H9 (cell line): ENCODE results near the gene GPR108. TPM values are rescaled to one million over a fixed set of nuclear protein-coding genes. Genes with fewer than 3 reads are reported as not detected.

ENCODE experiments used
- DNase-seq: peaks from one replicate; pipeline ENCODE4 v3.0.0-alpha.2; 2017
- H2AFZ ChIP-seq: one replicate; pipeline ENCODE4 v1.6.1; 2013; ENCODE audit warnings: mild to moderate bottlenecking, low read length, control low read depth, moderate library complexity
- H2AK5ac ChIP-seq: 2 replicates; pipeline ENCODE4 v1.6.1; 2013; ENCODE audit warnings: low read length, control low read depth, mixed read lengths; ENCODE audit not compliant: insufficient read length
- H2BK120ac ChIP-seq: one replicate; pipeline ENCODE4 v1.6.1; 2013; ENCODE audit warnings: low read depth, mild to moderate bottlenecking, low read length, control low read depth, inconsistent platforms; ENCODE audit not compliant: poor library complexity, severe bottlenecking
- H2BK12ac ChIP-seq: 2 replicates; pipeline ENCODE4 v1.6.1; 2013; ENCODE audit warnings: low read length, control low read depth, mixed read lengths, low read depth; ENCODE audit not compliant: insufficient read length
- H2BK15ac ChIP-seq: 2 replicates; pipeline ENCODE4 v1.6.1; 2013; ENCODE audit warnings: low read depth, low read length, control low read depth
- H2BK20ac ChIP-seq: one replicate; pipeline ENCODE4 v1.6.1; 2013; ENCODE audit warnings: low read depth, mild to moderate bottlenecking, low read length, control low read depth, inconsistent platforms; ENCODE audit not compliant: poor library complexity, severe bottlenecking
- H2BK5ac ChIP-seq: 2 replicates; pipeline ENCODE4 v1.6.1; 2013; ENCODE audit warnings: low read length, control low read depth, mixed read lengths; ENCODE audit not compliant: insufficient read length
- H3K14ac ChIP-seq: 2 replicates; pipeline ENCODE4 v1.6.1; 2013; ENCODE audit warnings: low read length, control low read depth; ENCODE audit not compliant: insufficient read depth
- H3K18ac ChIP-seq: 2 replicates; pipeline ENCODE4 v1.6.1; 2013; ENCODE audit warnings: low read depth, mild to moderate bottlenecking, mixed read lengths, low read length, control low read depth; ENCODE audit not compliant: insufficient read length
- H3K23ac ChIP-seq: 2 replicates; pipeline ENCODE4 v1.6.1; 2013; ENCODE audit warnings: low read length, control low read depth, mixed read lengths, low read depth; ENCODE audit not compliant: insufficient read length
- H3K23me2 ChIP-seq: 2 replicates; pipeline ENCODE4 v1.6.1; 2013; ENCODE audit warnings: low read depth, mild to moderate bottlenecking, mixed read lengths, low read length, control low read depth; ENCODE audit not compliant: insufficient read length, poor library complexity, severe bottlenecking
- H3K27ac ChIP-seq: 2 replicates; pipeline ENCODE4 v1.5.1; 2013; ENCODE audit warnings: low read length, control low read depth, mixed read lengths, low read depth; ENCODE audit not compliant: insufficient read length
- H3K27me3 ChIP-seq: 2 replicates; pipeline ENCODE4 v1.6.1; 2013; ENCODE audit warnings: low read length, control low read depth, inconsistent platforms; ENCODE audit not compliant: insufficient read depth
- H3K4ac ChIP-seq: 2 replicates; pipeline ENCODE4 v1.6.1; 2013; ENCODE audit warnings: low read depth, mild to moderate bottlenecking, control low read depth, inconsistent platforms, low read length, moderate library complexity
- H3K4me1 ChIP-seq: 2 replicates; pipeline ENCODE4 v1.6.1; 2013; ENCODE audit warnings: low read length, control low read depth, inconsistent platforms; ENCODE audit not compliant: insufficient read depth
- H3K4me2 ChIP-seq: 2 replicates; pipeline ENCODE4 v1.6.1; 2013; ENCODE audit warnings: low read length, control low read depth, mixed read lengths; ENCODE audit not compliant: insufficient read length, insufficient read depth
- H3K56ac ChIP-seq: 2 replicates; pipeline ENCODE4 v1.6.1; 2013; ENCODE audit warnings: low read depth, mild to moderate bottlenecking, mixed read lengths, low read length, control low read depth; ENCODE audit not compliant: insufficient read length
- H3K79me1 ChIP-seq: 2 replicates; pipeline ENCODE4 v1.6.1; 2013; ENCODE audit warnings: low read depth, mild to moderate bottlenecking, moderate library complexity, low read length, control low read depth, inconsistent platforms; ENCODE audit not compliant: insufficient read depth, poor library complexity, severe bottlenecking
- H3K79me2 ChIP-seq: 2 replicates; pipeline ENCODE4 v1.6.1; 2013; ENCODE audit warnings: low read length, control low read depth, inconsistent platforms; ENCODE audit not compliant: insufficient read depth
- H3K9ac ChIP-seq: 2 replicates; pipeline ENCODE4 v1.6.1; 2013; ENCODE audit warnings: low read length, control low read depth, mixed read lengths; ENCODE audit not compliant: insufficient read length; ENCODE audit errors: extremely low read depth
- H3K9me3 ChIP-seq: one replicate; pipeline ENCODE4 v1.6.1; 2013; ENCODE audit warnings: low read depth, low read length, inconsistent platforms; ENCODE audit not compliant: control insufficient read depth
- H3T11ph ChIP-seq: one replicate; pipeline ENCODE4 v1.6.1; 2013; ENCODE audit warnings: mild to moderate bottlenecking, low read length, control low read depth, inconsistent platforms
- H4K20me1 ChIP-seq: one replicate; pipeline ENCODE4 v1.6.1; 2013; ENCODE audit not compliant: control insufficient read depth, insufficient read length, insufficient read depth
- H4K5ac ChIP-seq: 2 replicates; pipeline ENCODE4 v1.6.1; 2013; ENCODE audit warnings: low read depth, mild to moderate bottlenecking, mixed read lengths, low read length, control low read depth; ENCODE audit not compliant: insufficient read length
- H4K8ac ChIP-seq: replicated peaks from 2 replicates; pipeline ENCODE4 v1.6.1; 2013; ENCODE audit warnings: low read length, control low read depth, mixed read lengths, low read depth; ENCODE audit not compliant: insufficient read length
- H4K91ac ChIP-seq: 2 replicates; pipeline ENCODE4 v1.6.1; 2013; ENCODE audit warnings: low read depth, mild to moderate bottlenecking, moderate library complexity, mixed read lengths, low read length, control low read depth; ENCODE audit not compliant: insufficient read length
- H3K27ac Mint-ChIP-seq, 3 experiments: 2 replicates in 2 of 3; 3 replicates in 1 of 3; pipeline ENCODE4 v1.8.0; 2020 to 2021; ENCODE audit warnings: mixed read lengths in 3 of 3, mild to moderate bottlenecking in 1 of 3, moderate library complexity in 1 of 3
- H3K27me3 Mint-ChIP-seq: 2 replicates; pipeline ENCODE4 v1.8.0; 2021; ENCODE audit warnings: low read depth, mild to moderate bottlenecking, moderate library complexity, mixed read lengths
- H3K36me3 Mint-ChIP-seq, 3 experiments: 2 replicates in 2 of 3; 3 replicates in 1 of 3; pipeline ENCODE4 v1.8.0; 2020 to 2021; ENCODE audit warnings: low read depth in 3 of 3, mixed read lengths in 3 of 3; ENCODE audit not compliant: insufficient read depth in 1 of 3
- H3K4me1 Mint-ChIP-seq, 2 experiments: 2 replicates each; pipeline ENCODE4 v1.8.0; 2020; ENCODE audit warnings: mixed read lengths in 2 of 2
- H3K4me3 Mint-ChIP-seq, 2 experiments: 2 replicates in 1 of 2; 3 replicates in 1 of 2; pipeline ENCODE4 v1.8.0; 2020 to 2021; ENCODE audit warnings: mild to moderate bottlenecking in 2 of 2, mixed read lengths in 2 of 2, moderate library complexity in 1 of 2
- H3K9me3 Mint-ChIP-seq, 2 experiments: 2 replicates in 1 of 2; 3 replicates in 1 of 2; pipeline ENCODE4 v1.8.0; 2020; ENCODE audit warnings: mild to moderate bottlenecking in 2 of 2, mixed read lengths in 2 of 2, moderate library complexity in 1 of 2
- CTCF ChIP-seq: fragments of 200-600 bp; sonication (generic); conservative IDR thresholded peaks from 3 replicates; pipeline ENCODE4 v1.8.0; 2021; ENCODE audit warnings: antibody characterized with exemption, mild to moderate bottlenecking
- WGBS: extraction: QIAGEN DNeasy Blood & Tissue Kit; methylation state at CpG from one replicate; pipeline ENCODE4 v1.1.7; 2013; ENCODE audit warnings: missing lambda C conversion rate, low lambda C conversion rate, mixed read lengths; ENCODE audit not compliant: insufficient read length; ENCODE audit errors: extremely low coverage; 5-methylcytosine and 5-hydroxymethylcytosine counted together
- total RNA-seq: library from RNA; stranded (reverse); gene quantifications from 2 replicates; pipeline ENCODE4 v1.2.1, GENCODE V29; 2021

GPR108 gene
- total RNA-seq, 1 experiment from 2014 or later: 38.2 TPM

- no peaks in the 10 kb centered on the region; the same call in 1 of the 2 replicates for H3K27me3 ChIP-seq
- no peak overlapping the region for H2BK20ac ChIP-seq
- Mint-ChIP-seq H3K4me3 (no peak overlapping the region), H3K27ac (no peak overlapping the region; a peak in 1 of 7 replicates), H3K9me3 (peaks cover 7 to 11% of the 10 kb centered on the region in 2 experiments), H3K4me1 (peaks cover 14 to 44% of the 10 kb centered on the region in 2 experiments), H3K27me3 (peaks cover 48% of the 10 kb centered on the region), H3K36me3 (peaks cover 0 to 4% (median 3%) of the 10 kb centered on the region in 3 experiments; a peak in 3 of 7 replicates)
- no peak overlapping the region for H3K4me2 ChIP-seq
- no peak for TF ChIP-seq CTCF
- no peak overlapping the region for H4K5ac ChIP-seq
- H3K4ac ChIP-seq: no peak overlapping the region
- WGBS: no CpG with 5 or more reads among the region's 24 CpGs
- no peak overlapping the region for H3K9ac ChIP-seq
- no peaks in the 10 kb centered on the region for H3K23me2 ChIP-seq
- H2AK5ac ChIP-seq: no peak overlapping the region
- no peak for DNase-seq
- H3K18ac ChIP-seq: no peak overlapping the region
- H3K14ac ChIP-seq: no peak overlapping the region
- H2BK120ac ChIP-seq: no peak overlapping the region
- H3T11ph ChIP-seq: no peak overlapping the region
- H2AFZ ChIP-seq: no peak overlapping the region
- H3K27ac ChIP-seq: no peak overlapping the region
- no peak overlapping the region for H2BK12ac ChIP-seq
- no peaks in the 10 kb centered on the region for H3K79me2 ChIP-seq
- H3K79me1 ChIP-seq: no peaks in the 10 kb centered on the region
- no peaks in the 10 kb centered on the region for H4K20me1 ChIP-seq
- no peaks in the 10 kb centered on the region for H3K9me3 ChIP-seq
- no peak overlapping the region for H3K56ac ChIP-seq
- no peaks in the 10 kb centered on the region; the same call in 1 of the 2 replicates for H3K4me1 ChIP-seq
- no peak overlapping the region for H4K91ac ChIP-seq
- no peak overlapping the region for H2BK15ac ChIP-seq
- H3K23ac ChIP-seq: no peak overlapping the region
- no peak overlapping the region for H2BK5ac ChIP-seq
- no peak overlapping the region for H4K8ac ChIP-seq
Measured at GRCh38 chr19:6713773-6714692, 23.3 kb downstream of the GPR108 start.
